ENCODE measurements around the gene ITPRIPL2. TPM values are rescaled to one million over a fixed set of nuclear protein-coding genes. Genes with fewer than 3 reads are reported as not detected.

ITPRIPL2 gene
- total and polyA plus RNA-seq, 11 donors, result 3.1 to 43.2 (median 14.1) TPM

DNA sequence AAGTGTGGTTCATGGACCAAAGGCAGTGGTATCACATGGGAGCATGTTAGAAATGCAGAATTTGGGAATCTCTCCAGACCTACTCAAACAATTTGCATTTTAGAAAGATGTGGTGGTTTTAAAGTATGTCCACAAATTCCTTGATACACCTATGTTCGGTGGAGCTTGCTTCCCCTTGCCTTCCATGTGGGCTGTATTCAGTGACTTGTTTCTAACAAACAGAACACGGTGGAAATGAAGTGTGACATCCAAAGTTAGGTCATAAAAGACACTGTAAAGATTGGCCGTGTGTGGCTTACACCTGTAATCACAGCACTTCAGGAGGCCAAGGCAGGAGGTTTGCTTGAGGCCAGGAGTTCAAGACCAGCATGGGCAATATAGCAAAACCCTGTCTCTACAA, 29.6 kb upstream of the ITPRIPL2 start:
- intact Hi-C loops (cut with DNase I), result loop anchor here in 2 of 10 donors (10.0 kb wide), 2 partner anchors 51 to 81 kb away; partner anchors contain the start of gene SYT17 (in 1 of the 2)
- WGBS, 4 donors, result 80 to 94% (median 87%) methylated on average over 3 of the region's 3 CpGs

DNA sequence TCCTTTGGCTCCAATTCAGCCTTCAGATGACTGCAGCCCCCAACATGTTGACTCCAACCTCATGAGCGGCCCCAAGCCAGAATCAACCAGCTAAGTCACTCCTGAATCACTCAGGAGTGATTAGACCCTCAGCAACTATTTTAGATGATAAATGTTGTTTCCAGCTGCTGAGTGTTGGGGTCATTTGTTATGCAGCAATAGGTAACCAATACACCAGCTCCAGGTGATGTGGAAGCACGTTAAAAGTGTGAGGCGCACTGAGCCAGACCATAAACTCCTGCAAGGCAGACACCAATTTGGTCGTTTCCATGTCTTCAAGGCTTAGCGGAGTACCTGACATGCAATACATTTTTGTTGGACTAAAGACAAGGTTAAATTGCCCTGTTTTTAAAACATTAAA, 28.9 kb upstream of the ITPRIPL2 start:
- peaks cover 0 to 22% (median 16%) of the 10 kb centered on the region in 9 donors for H3K36me3 ChIP-seq
- intact Hi-C loops (cut with DNase I), result loop anchor here (5.0 to 10.0 kb wide), 6 partner anchors 50 to 417 kb away; partner anchors contain the start of gene SYT17 (in 6 of the 10)
- peaks cover 0 to 17% (median 8%) of the 10 kb centered on the region in 12 donors for H3K4me1 ChIP-seq
- no peaks in the 10 kb centered on the region for H3K27me3 ChIP-seq
- 90 to 94% (median 93%) methylated on average over 5 of the region's 5 CpGs for WGBS, 4 donors
- TF ChIP-seq POLR2A (IDR thresholded peaks at IDR 0.05), result no peak
- TF ChIP-seq, protein P1, sequence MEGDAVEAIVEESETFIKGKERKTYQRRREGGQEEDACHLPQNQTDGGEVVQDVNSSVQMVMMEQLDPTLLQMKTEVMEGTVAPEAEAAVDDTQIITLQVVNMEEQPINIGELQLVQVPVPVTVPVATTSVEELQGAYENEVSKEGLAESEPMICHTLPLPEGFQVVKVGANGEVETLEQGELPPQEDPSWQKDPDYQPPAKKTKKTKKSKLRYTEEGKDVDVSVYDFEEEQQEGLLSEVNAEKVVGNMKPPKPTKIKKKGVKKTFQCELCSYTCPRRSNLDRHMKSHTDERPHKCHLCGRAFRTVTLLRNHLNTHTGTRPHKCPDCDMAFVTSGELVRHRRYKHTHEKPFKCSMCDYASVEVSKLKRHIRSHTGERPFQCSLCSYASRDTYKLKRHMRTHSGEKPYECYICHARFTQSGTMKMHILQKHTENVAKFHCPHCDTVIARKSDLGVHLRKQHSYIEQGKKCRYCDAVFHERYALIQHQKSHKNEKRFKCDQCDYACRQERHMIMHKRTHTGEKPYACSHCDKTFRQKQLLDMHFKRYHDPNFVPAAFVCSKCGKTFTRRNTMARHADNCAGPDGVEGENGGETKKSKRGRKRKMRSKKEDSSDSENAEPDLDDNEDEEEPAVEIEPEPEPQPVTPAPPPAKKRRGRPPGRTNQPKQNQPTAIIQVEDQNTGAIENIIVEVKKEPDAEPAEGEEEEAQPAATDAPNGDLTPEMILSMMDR (IDR thresholded peaks at IDR 0.05), result no peak
- DNase-seq (no peak), ATAC-seq (no peak)
- H3K9me3 ChIP-seq, result no peaks in the 10 kb centered on the region
- H3K4me3 ChIP-seq, result no peak overlapping the region
- no peak overlapping the region for H3K27ac ChIP-seq

More for the DNA sequence above, 29.6 kb upstream of the ITPRIPL2 start:
- no peak overlapping the region for H3K27ac ChIP-seq
- ATAC-seq, result no peak
- peaks cover 0 to 17% (median 8%) of the 10 kb centered on the region in 12 donors for H3K4me1 ChIP-seq
- no peaks in the 10 kb centered on the region for H3K27me3 ChIP-seq
- TF ChIP-seq POLR2A (IDR thresholded peaks at IDR 0.05), result no peak
- TF ChIP-seq, protein P1 (IDR thresholded peaks at IDR 0.05), result no peak
- no peak for DNase-seq
- peaks cover 0 to 29% (median 22%) of the 10 kb centered on the region in 9 donors for H3K36me3 ChIP-seq
- H3K4me3 ChIP-seq, result no peak overlapping the region
- H3K9me3 ChIP-seq, result no peaks in the 10 kb centered on the region

DNA sequence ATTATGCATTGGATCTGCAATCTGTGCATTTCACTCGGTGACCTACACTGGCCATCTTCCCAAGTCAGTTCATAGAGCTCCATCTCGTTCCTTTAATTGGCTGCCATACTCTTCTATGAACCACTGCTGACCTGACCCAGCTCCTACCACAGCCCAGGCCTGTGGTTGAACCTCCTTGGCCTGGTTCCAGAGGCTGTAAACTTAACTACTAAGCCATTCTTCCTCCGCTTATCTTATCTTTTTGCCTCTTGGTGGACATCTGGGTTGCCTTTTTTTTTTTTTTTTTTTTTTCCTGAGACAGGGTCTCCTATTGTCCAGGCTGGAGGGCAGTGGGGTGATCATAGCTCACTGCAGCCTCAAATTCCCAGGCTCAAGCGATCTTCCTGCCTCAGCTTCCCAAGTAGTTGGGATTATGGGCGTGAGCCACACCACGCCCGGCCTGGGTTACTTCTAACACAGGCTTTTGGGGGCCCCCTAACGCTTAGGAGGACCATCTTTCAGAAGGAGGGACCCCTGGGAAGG, 28.0 kb upstream of the ITPRIPL2 start:
- ATAC-seq (peak in 1 of 4 donors; percentile 24), DNase-seq (no peak)
- H3K36me3 ChIP-seq, result peaks cover 0 to 17% (median 15%) of the 10 kb centered on the region in 9 donors
- peaks cover 0 to 17% (median 8%) of the 10 kb centered on the region in 12 donors for H3K4me1 ChIP-seq
- H3K9me3 ChIP-seq, result no peaks in the 10 kb centered on the region
- peak overlapping the region in 7 of 12 donors; percentile 48 to 65 (median 55) for H3K4me3 ChIP-seq
- intact Hi-C loops (cut with DNase I), result loop anchor here (1.0 to 10.0 kb wide), 14 partner anchors 49 to 418 kb away; partner anchors contain the start of gene SYT17 (in 6 of the 10)
- H3K27ac ChIP-seq, result no peak overlapping the region
- TF ChIP-seq POLR2A (IDR thresholded peaks at IDR 0.05), result no peak
- TF ChIP-seq, protein P1 (IDR thresholded peaks at IDR 0.05), result no peak
- 46 to 56% (median 50%) methylated on average over 8 of the region's 8 CpGs for WGBS, 4 donors
- H3K27me3 ChIP-seq, result no peaks in the 10 kb centered on the region

DNA sequence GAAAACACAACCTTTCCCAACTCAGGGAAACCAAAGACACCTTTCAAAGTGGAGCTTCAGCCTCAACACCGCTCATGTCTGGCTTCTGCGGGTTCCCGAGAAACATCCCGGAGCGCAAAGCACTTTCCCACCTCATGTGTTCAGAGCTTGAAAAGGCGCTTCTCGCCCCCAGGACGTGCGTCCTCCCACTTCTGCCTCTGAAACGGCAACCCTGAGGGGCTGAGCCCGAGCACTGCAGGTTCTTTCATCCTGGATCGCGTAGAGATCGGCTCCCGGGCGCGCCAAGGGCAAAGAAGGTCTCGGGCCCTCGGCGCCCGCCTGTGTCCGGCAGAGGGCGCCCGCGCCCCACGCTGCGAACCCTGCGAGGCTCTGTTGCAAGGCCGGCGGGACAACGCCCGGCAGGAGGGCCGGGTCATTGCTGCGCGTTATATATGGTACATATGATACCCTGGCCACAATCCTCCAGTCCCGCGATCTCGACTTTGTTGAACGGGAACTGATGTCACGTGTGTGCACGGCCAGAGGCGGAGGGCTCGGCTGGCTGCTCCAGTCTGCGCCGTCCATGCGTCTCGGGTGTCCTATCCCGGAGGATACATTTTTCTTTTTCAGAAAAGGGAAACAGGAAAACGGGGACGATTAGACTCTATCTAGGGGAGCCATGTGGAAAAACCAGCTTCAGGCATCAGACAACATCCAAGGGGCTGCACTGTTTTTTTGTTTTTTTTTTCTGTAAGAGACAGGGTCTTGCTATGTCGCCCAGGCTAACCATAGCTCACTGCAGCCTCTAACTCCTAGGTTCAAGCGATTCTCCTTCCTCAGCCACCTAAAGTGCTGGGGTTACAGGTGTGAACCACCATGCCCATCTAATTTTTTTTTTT, 27.2 kb upstream of the ITPRIPL2 start:
- 6 to 13% (median 9%) methylated on average over 25 to 52 of the region's 52 CpGs for WGBS, 4 donors
- peaks cover 0 to 17% (median 8%) of the 10 kb centered on the region in 12 donors for H3K4me1 ChIP-seq
- peak overlapping the region in 11 of 12 donors; percentile 2 to 65 (median 54) for H3K4me3 ChIP-seq
- intact Hi-C loops (cut with DNase I), result loop anchor here (1.0 to 10.0 kb wide), 14 partner anchors 48 to 417 kb away; partner anchors contain the start of gene SYT17 (in 6 of the 10)
- H3K36me3 ChIP-seq, result peaks cover 0 to 9% (median 7%) of the 10 kb centered on the region in 9 donors
- peak; percentile 81 to 94 (median 85) for DNase-seq
- no peaks in the 10 kb centered on the region for H3K9me3 ChIP-seq
- peak; percentile 90 to 99 (median 97) for ATAC-seq
- peak overlapping the region in 2 of 12 donors; percentile 19 to 38 for H3K27ac ChIP-seq
- no peaks in the 10 kb centered on the region for H3K27me3 ChIP-seq
- TF ChIP-seq, protein P1 (IDR thresholded peaks at IDR 0.05), result peak; percentile 98 to 100 (median 100)
- no peak for TF ChIP-seq POLR2A (IDR thresholded peaks at IDR 0.05)
